Vagina (tissue), 2 donors: Measurements from ENCODE around the gene CERK. TPM values are rescaled to one million over a fixed set of nuclear protein-coding genes. Genes with fewer than 3 reads are reported as not detected.

ENCODE experiments used
- DNase-seq, 2 donors: peaks; one replicate each; pipeline ENCODE4 v3.0.0-alpha.2; 2017; ENCODE audit errors: extremely low spot score in 2 of 2
- H3K27ac ChIP-seq: fragments of 200-600 bp; sonication (generic); one replicate; pipeline ENCODE4 v1.5.1; 2019
- H3K27me3 ChIP-seq: fragments of 200-600 bp; sonication (generic); one replicate; pipeline ENCODE4 v1.5.1; 2019
- H3K36me3 ChIP-seq, 2 donors: fragments of 200-600 bp; sonication (generic); one replicate each; pipeline ENCODE4 v1.5.1; 2017 to 2019
- H3K4me1 ChIP-seq: fragments of 200-600 bp; sonication (generic); one replicate; pipeline ENCODE4 v1.5.1; 2019
- H3K4me3 ChIP-seq, 2 donors: fragments of 200-600 bp; sonication (generic); 1 replicate in 1 of 2; 2 replicates in 1 of 2; pipeline ENCODE4 v1.5.1; 2016 to 2019
- H3K9me3 ChIP-seq: fragments of 200-600 bp; sonication (generic); one replicate; pipeline ENCODE4 v1.5.1; 2019
- CTCF ChIP-seq, 3 experiments: fragments of 450-650 bp in 2 of 3; fragments of 200-600 bp in 1 of 3; sonication (generic) in 1 of 3; IDR thresholded peaks; one replicate each; pipeline ENCODE4 v1.5.1; 2017 to 2019; ENCODE audit warnings: antibody characterized with exemption in 3 of 3, mild to moderate bottlenecking in 2 of 3, moderate library complexity in 2 of 3
- POLR2A ChIP-seq, 2 donors: fragments of 450-650 bp; IDR thresholded peaks; one replicate each; pipeline ENCODE4 v1.6.1; 2017; ENCODE audit warnings: antibody characterized with exemption in 2 of 2, mild to moderate bottlenecking in 2 of 2, moderate library complexity in 2 of 2
- POLR2AphosphoS5 ChIP-seq, 2 donors: sonication (generic); formaldehyde crosslinking; IDR thresholded peaks; one replicate each; pipeline ENCODE4 v1.9.0; 2017; ENCODE audit warnings: antibody characterized with exemption in 2 of 2, mild to moderate bottlenecking in 2 of 2, low read depth in 1 of 2; ENCODE audit not compliant: insufficient read depth in 1 of 2
- intact Hi-C: fragments of 100-400 bp; cut with DNase I; formaldehyde crosslinking; loops from one replicate; pipeline ENCODE4 v1.15.1; 2023
- total RNA-seq: library from RNA; depleted of rRNA; stranded (reverse); fragments of >200 nt; gene quantifications from one replicate; pipeline ENCODE4 v1.2.3, GENCODE V29; 2016

Gene CERK
- total RNA-seq, 1 donor from 2014 or later, result 37.3 TPM

GRCh38 chr22:46746620-46747019, 8.6 kb upstream of the CERK start:
- TF ChIP-seq CTCF (IDR thresholded peaks at IDR 0.05), result no peak
- Histone ChIP-seq H3K27me3 (no peaks in the 10 kb centered on the region), H3K4me1 (peaks cover 24% of the 10 kb centered on the region), H3K36me3 (no peaks in the 10 kb centered on the region), H3K27ac (no peak overlapping the region), H3K4me3 (no peak overlapping the region), H3K9me3 (no peaks in the 10 kb centered on the region)
- no peak for DNase-seq
- intact Hi-C loops, result no loop called here

GRCh38 chr22:46746192-46746591, 8.1 kb upstream of the CERK start:
- intact Hi-C loops, result no loop called here
- H3K9me3 ChIP-seq, result no peaks in the 10 kb centered on the region
- no peak for DNase-seq
- no peaks in the 10 kb centered on the region for H3K27me3 ChIP-seq
- TF ChIP-seq POLR2AphosphoS5 (IDR thresholded peaks at IDR 0.05; ENCODE audit: insufficient read depth in 1 of 2, low read depth in 1 of 2), result no peak
- peaks cover 22% of the 10 kb centered on the region for H3K4me1 ChIP-seq
- no peaks in the 10 kb centered on the region for H3K36me3 ChIP-seq
- H3K4me3 ChIP-seq, result no peak overlapping the region
- no peak overlapping the region for H3K27ac ChIP-seq

GRCh38 chr22:46744581-46744980, 6.5 kb upstream of the CERK start:
- Histone ChIP-seq H3K36me3 (no peaks in the 10 kb centered on the region), H3K9me3 (no peaks in the 10 kb centered on the region), H3K4me3 (no peak overlapping the region), H3K27ac (no peak overlapping the region), H3K4me1 (peaks cover 21% of the 10 kb centered on the region), H3K27me3 (no peaks in the 10 kb centered on the region)
- intact Hi-C loops, result no loop called here
- no peak for DNase-seq
- TF ChIP-seq POLR2AphosphoS5 (IDR thresholded peaks at IDR 0.05; ENCODE audit: insufficient read depth in 1 of 2, low read depth in 1 of 2) (no peak), CTCF (IDR thresholded peaks at IDR 0.05) (no peak), POLR2A (IDR thresholded peaks at IDR 0.05) (no peak)

GRCh38 chr22:46742576-46743221, 4.6 kb upstream of the CERK start:
- Histone ChIP-seq H3K4me3 (no peak overlapping the region), H3K9me3 (no peaks in the 10 kb centered on the region), H3K27me3 (no peaks in the 10 kb centered on the region), H3K27ac (no peak overlapping the region), H3K36me3 (no peaks in the 10 kb centered on the region), H3K4me1 (peaks cover 26% of the 10 kb centered on the region)
- TF ChIP-seq POLR2AphosphoS5 (IDR thresholded peaks at IDR 0.05; ENCODE audit: insufficient read depth in 1 of 2, low read depth in 1 of 2) (no peak), POLR2A (IDR thresholded peaks at IDR 0.05) (no peak), CTCF (IDR thresholded peaks at IDR 0.05) (no peak)
- intact Hi-C loops, result no loop called here
- no peak for DNase-seq

- Histone ChIP-seq H3K9me3 (no peaks in the 10 kb centered on the region), H3K36me3 (no peaks in the 10 kb centered on the region), H3K4me3 (no peak overlapping the region), H3K27ac (no peak overlapping the region), H3K4me1 (peaks cover 29% of the 10 kb centered on the region), H3K27me3 (no peaks in the 10 kb centered on the region)
- intact Hi-C loops, result no loop called here
- DNase-seq, result no peak
- TF ChIP-seq POLR2A (IDR thresholded peaks at IDR 0.05), result no peak
- no peak for TF ChIP-seq CTCF (IDR thresholded peaks at IDR 0.05)
- no peak for TF ChIP-seq POLR2AphosphoS5 (IDR thresholded peaks at IDR 0.05; ENCODE audit: insufficient read depth in 1 of 2, low read depth in 1 of 2)
Measured at GRCh38 chr22:46741974-46742519, 4.0 kb upstream of the CERK start.
